OCI-LY1 (cell line): ENCODE data around the gene ANGPTL8.

Experiments used
- CTCF ChIP-seq: fragments of 200-600 bp; sonication (generic), shearing (Covaris generic); IDR thresholded peaks from 2 replicates; pipeline ENCODE4 v1.5.1; 2017; ENCODE audit warnings: mild to moderate bottlenecking, antibody characterized with exemption, low read length, moderate library complexity, mixed read lengths
- EZH2 ChIP-seq: fragments of 200-600 bp; sonication (generic), shearing (Covaris generic); IDR thresholded peaks from 2 replicates; pipeline ENCODE4 v1.8.0; 2017; ENCODE audit warnings: borderline replicate concordance, mixed run types, mild to moderate bottlenecking, antibody characterized with exemption, low read length, moderate library complexity, mixed read lengths

- no peak for TF ChIP-seq CTCF
- TF ChIP-seq EZH2, result no peak
These were observed 18.3 kb upstream of the ANGPTL8 start for GRCh38 chr19:11221082-11221598.
